Activated T-cell treated with anti-CD3 and anti-CD28 coated beads, Interleukin-2, amount 50 U/mL, for 24 hours (primary cell): ENCODE results near the gene PAMR1.

Source experiments
- DNase-seq: peaks from one replicate; pipeline ENCODE4 v3.0.0-alpha.2; 2020
- H3K27ac Mint-ChIP-seq: 2 replicates; pipeline ENCODE4 v1.8.0; 2020; ENCODE audit warnings: mild to moderate bottlenecking, mixed read lengths
- H3K27me3 Mint-ChIP-seq: 2 replicates; pipeline ENCODE4 v1.8.0; 2020; ENCODE audit warnings: mixed read lengths
- H3K36me3 Mint-ChIP-seq: 2 replicates; pipeline ENCODE4 v1.8.0; 2020; ENCODE audit warnings: low read depth, mixed read lengths
- H3K4me1 Mint-ChIP-seq: 2 replicates; pipeline ENCODE4 v1.8.0; 2020; ENCODE audit warnings: low read depth, mixed read lengths
- H3K4me3 Mint-ChIP-seq: 2 replicates; pipeline ENCODE4 v1.8.0; 2020; ENCODE audit warnings: mild to moderate bottlenecking, moderate library complexity, mixed read lengths
- H3K9me3 Mint-ChIP-seq: 2 replicates; pipeline ENCODE4 v1.8.0; 2020; ENCODE audit warnings: mixed read lengths

PAMR1 gene

DNA sequence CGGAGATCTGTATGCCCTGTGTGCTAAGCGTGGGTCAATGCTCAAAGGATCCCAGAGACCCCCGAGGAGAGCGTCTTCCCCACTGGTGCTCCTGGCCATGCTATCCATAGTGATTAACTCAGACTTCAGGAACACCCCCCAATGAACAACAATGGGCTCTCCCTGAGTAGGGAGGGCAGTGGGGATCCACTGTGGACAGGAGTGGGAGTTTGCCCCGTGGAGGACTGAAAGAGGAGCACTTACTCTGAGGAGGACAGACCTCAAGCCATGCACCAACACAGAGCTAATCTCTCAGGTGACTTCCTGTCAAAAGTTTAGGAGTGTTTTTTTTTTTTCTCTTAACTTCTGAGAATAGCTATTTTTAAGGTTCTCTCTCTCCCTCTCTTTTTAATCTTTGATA, 130.5 kb downstream of the PAMR1 start:
- Mint-ChIP-seq H3K4me3 (no peak overlapping the region), H3K4me1 (peaks cover 25% of the 10 kb centered on the region), H3K36me3 (no peaks in the 10 kb centered on the region), H3K9me3 (no peaks in the 10 kb centered on the region), H3K27me3 (peaks cover 9% of the 10 kb centered on the region), H3K27ac (no peak overlapping the region)
- no peak for DNase-seq

DNA sequence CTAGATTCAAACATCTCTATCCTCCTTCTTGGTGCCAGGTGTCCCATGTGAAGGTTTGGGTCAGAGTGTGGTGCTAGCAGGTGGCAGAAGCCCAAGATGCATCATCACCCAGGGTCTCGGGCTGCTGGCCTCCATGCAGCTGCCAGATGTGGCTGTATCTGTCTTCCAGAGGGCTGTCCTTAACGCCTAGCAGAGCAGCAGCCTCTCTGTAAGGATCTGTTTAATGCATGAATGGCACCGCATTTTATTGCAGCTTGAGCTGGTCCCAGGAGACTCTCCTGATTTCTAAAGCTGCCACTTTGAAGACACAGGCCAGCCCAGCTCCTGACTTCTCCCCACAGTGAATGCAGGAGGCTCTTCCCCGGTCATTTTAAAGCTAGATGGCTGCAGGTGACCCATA, 132.3 kb downstream of the PAMR1 start:
- H3K27ac Mint-ChIP-seq, result no peak overlapping the region
- no peaks in the 10 kb centered on the region for H3K36me3 Mint-ChIP-seq
- H3K4me3 Mint-ChIP-seq, result no peak overlapping the region
- H3K27me3 Mint-ChIP-seq, result peaks cover 5% of the 10 kb centered on the region
- no peaks in the 10 kb centered on the region for H3K9me3 Mint-ChIP-seq
- peaks cover 27% of the 10 kb centered on the region for H3K4me1 Mint-ChIP-seq
- DNase-seq, result no peak

DNA sequence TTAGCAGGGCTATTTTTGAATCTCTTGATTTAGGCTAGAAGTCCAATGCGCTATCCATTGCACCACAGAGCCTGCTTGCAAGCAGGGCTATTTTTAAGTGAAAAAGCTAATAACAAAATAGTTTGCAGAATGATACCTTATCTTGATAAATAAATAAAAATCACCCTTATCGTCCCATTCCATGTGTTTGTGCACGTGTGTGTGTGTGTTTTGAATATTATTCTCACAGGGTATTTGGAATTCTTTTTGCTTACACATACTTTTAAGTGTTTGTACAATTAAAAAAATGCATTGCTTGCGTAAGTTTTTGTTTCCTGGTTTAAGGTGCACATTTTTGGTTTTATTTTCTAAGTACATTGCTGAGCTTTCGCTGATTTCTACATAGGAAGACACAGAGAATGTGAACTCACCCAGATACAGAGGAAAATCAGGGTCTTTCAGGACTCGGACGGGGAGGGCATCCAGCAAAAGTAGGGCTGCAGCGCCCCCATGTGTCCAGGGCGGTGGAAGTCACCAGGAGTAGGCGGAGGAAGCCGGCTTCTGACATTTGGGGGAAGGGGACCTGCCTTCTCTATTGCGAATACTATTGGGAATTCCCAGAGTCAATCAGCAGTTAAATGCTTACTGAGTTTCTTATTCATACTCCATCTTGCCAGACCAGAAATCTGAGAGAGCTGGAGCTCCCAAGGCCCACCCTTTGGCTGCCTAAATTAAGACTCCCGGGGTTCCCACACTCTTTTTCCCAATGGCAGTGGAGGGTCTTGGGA, 133.3 kb downstream of the PAMR1 start:
- peak; percentile 92 for DNase-seq
- H3K4me3 Mint-ChIP-seq, result no peak overlapping the region
- no peaks in the 10 kb centered on the region for H3K9me3 Mint-ChIP-seq
- no peaks in the 10 kb centered on the region for H3K36me3 Mint-ChIP-seq
- peaks cover 33% of the 10 kb centered on the region for H3K4me1 Mint-ChIP-seq
- H3K27ac Mint-ChIP-seq, result no peak overlapping the region
- no peaks in the 10 kb centered on the region for H3K27me3 Mint-ChIP-seq

DNA sequence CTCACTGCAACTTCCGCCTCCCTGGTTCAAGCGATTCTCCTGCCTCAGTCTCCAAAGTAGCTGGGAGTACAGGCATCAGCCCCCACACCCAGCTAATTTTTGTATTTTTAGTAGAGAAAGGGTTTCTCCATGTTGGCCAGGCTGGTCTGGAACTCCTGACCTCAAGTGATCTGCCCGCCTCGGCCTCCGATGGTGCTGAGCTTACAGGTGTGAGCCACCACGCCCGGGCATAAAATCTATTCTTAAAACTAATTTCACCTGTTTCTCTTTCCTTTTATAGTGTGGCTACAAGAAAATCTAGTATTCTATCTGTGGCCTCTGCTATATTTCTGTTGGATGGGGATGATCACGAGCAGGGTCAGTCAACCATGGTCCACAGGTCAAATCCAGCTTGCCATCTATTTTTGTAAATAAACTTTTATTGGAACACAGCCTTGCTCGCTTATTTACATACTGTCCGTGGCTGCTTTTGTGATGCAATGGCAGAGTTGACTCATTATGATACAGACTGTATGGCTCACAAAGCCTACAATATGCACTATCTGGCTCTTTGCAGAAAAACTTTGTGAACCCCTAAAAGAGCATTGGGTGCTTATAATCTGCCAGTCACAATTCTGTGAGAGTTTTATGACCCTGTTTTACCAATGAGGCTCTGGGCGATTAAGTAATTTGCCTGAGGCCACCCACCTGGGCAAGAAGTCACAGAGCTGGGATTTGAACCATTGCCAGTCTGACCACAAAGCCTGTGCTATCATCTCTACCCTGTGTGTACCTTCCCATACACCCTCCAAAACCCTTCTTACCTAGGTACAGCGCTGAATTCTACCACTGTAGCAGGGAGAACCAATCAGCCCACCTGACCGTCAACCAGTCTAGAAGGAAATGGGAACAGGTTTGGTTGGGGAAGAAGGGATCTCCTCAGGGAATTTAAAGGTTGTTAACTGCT, 134.4 kb downstream of the PAMR1 start:
- DNase-seq, result peak; percentile 46
- Mint-ChIP-seq H3K4me3 (peak overlapping the region; percentile 23), H3K4me1 (peaks cover 36% of the 10 kb centered on the region), H3K36me3 (no peaks in the 10 kb centered on the region), H3K27ac (peak overlapping the region; percentile 27), H3K27me3 (no peaks in the 10 kb centered on the region), H3K9me3 (no peaks in the 10 kb centered on the region)

- Mint-ChIP-seq H3K4me3 (no peak overlapping the region), H3K4me1 (peaks cover 36% of the 10 kb centered on the region), H3K36me3 (no peaks in the 10 kb centered on the region), H3K27me3 (no peaks in the 10 kb centered on the region), H3K9me3 (no peaks in the 10 kb centered on the region), H3K27ac (peak overlapping the region; percentile 74)
- peak; percentile 39 for DNase-seq
These were observed 135.4 kb downstream of the PAMR1 start for GRCh38 chr11:35389897-35390465.

DNA sequence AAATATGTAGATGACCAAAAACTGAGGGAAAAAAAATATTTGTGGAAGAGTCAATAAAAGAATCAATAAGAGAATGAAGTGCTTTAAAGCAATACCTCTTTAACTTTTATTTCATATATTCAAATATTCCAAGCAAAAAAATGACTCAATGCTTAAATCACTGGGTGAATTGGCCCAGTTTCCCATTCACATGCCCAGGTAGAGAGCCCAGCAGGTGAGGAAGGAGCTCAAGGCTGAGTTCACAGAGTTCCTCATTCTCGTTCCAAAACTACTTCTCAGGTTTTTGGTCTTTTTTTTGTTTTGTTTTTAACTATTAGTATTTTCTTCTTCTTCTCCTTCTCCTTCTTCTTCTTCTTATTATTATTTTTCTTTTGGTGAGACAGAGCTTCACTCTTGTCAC, 136.3 kb downstream of the PAMR1 start:
- Mint-ChIP-seq H3K27me3 (no peaks in the 10 kb centered on the region), H3K27ac (no peak overlapping the region), H3K9me3 (no peaks in the 10 kb centered on the region), H3K4me3 (no peak overlapping the region), H3K4me1 (peaks cover 36% of the 10 kb centered on the region), H3K36me3 (no peaks in the 10 kb centered on the region)
- DNase-seq, result no peak

DNA sequence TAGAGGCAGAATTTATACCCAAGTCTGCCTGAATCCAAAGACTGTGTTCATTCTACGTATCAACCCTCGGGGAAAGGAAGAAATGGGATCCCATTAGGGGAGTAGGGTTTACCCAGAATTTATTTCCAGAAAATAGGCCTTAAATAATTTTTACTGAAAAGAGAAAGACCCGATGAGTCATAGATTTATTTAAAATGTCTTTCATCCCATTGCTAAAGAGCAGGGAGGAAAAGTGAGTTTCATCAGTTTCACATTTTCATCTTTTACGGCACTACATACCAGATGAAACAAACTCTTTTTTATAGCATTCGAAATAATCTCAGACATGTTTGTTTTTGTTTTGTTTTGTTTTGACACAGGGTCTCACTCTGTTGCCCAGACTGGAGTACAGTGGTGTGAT, 137.4 kb downstream of the PAMR1 start:
- DNase-seq, result no peak
- no peaks in the 10 kb centered on the region for H3K9me3 Mint-ChIP-seq
- no peak overlapping the region for H3K4me3 Mint-ChIP-seq
- H3K27me3 Mint-ChIP-seq, result no peaks in the 10 kb centered on the region
- no peak overlapping the region for H3K27ac Mint-ChIP-seq
- H3K36me3 Mint-ChIP-seq, result no peaks in the 10 kb centered on the region
- peaks cover 36% of the 10 kb centered on the region for H3K4me1 Mint-ChIP-seq

DNA sequence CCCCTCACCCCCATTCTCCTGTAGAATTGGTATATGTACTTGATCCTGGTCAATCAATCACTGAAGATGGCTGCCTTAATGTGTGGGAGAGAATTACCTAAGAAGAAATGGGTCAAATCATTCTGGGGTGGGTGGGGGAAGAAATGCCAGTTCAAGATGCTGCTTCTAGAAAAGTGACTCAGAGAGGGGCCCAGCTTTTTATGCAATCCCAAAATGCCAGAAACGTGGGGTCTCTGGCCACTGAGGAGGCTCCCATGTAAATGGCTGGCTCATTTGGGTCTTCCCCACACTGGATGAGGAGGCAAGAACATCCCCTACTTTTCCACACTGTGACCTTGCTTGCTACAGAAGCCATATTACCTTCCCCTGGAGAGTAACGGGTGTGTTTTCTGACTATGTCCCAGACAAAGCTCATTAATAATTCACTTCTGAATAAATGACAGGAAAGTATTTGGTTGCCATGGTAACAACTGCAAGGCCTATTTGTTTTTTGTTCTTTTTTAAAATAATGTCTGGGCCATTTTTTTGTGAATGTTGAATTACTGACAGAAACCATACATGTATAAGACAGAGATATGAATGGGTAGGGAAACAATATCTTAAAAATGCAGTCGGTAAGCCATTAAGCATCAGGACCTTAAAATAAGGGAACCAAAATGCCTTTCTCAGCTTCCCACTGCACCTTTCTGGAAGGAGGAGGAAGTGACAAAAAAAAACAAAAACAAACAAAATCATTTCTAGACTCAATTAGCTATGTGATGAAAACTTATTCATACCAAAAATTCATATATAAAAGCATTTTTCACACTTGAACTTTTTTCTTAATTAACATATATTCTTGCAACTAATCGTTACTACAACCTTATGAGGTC, 138.1 kb downstream of the PAMR1 start:
- Mint-ChIP-seq H3K4me1 (peaks cover 33% of the 10 kb centered on the region), H3K27me3 (no peaks in the 10 kb centered on the region), H3K36me3 (no peaks in the 10 kb centered on the region), H3K4me3 (no peak overlapping the region), H3K9me3 (no peaks in the 10 kb centered on the region), H3K27ac (no peak overlapping the region)
- no peak for DNase-seq

GRCh38 chr11:35383953-35384352, 141.5 kb downstream of the PAMR1 start:
- Mint-ChIP-seq H3K4me1 (peaks cover 11% of the 10 kb centered on the region), H3K36me3 (no peaks in the 10 kb centered on the region), H3K4me3 (no peak overlapping the region), H3K27me3 (no peaks in the 10 kb centered on the region), H3K9me3 (no peaks in the 10 kb centered on the region), H3K27ac (no peak overlapping the region)
- no peak for DNase-seq
